Germinal center (tissue), 1 donor: ENCODE measurements around the gene SHB.
A peak's percentile ranks its signal among the peaks of the same experiment; 100 is the strongest.
"Not testable (repeated sequence)": the region's sequence is repeated elsewhere in the genome, so short reads cannot be mapped to it uniquely, and the experiment has no call there.

ENCODE experiments used
- DNase-seq: peaks from one replicate; pipeline ENCODE4 v3.0.0; 2012; ENCODE audit warnings: mixed read lengths, low spot score

SHB gene

GRCh38 chr9:38062498-38063362 lies 6.3 kb downstream of the SHB start:
- DNase-seq, result no peak

GRCh38 chr9:38062106-38062497 lies 6.9 kb downstream of the SHB start:
- DNase-seq, result no peak

GRCh38 chr9:38061326-38061977 lies 7.6 kb downstream of the SHB start:
- no peak for DNase-seq

GRCh38 chr9:38060681-38061080 lies 8.3 kb downstream of the SHB start:
- no peak for DNase-seq

GRCh38 chr9:38059233-38059936 lies 9.6 kb downstream of the SHB start:
- DNase-seq, result no peak

GRCh38 chr9:38058452-38059232 lies 10.4 kb downstream of the SHB start:
- no peak for DNase-seq

- DNase-seq, result peak; percentile 46
These were observed 11.4 kb downstream of the SHB start for GRCh38 chr9:38057416-38058195.

- no peak for DNase-seq
These were observed 14.4 kb downstream of the SHB start for GRCh38 chr9:38054653-38055052.

GRCh38 chr9:38053697-38054461 lies 15.1 kb downstream of the SHB start:
- DNase-seq, result no peak

GRCh38 chr9:38051780-38052546 lies 17.1 kb downstream of the SHB start:
- no peak for DNase-seq

GRCh38 chr9:38048316-38048969 lies 20.6 kb downstream of the SHB start:
- no peak for DNase-seq

- no peak for DNase-seq
These were observed 21.5 kb downstream of the SHB start for GRCh38 chr9:38047301-38048251.

GRCh38 chr9:38046661-38047300 lies 22.2 kb downstream of the SHB start:
- DNase-seq, result no peak

GRCh38 chr9:38045939-38046338 lies 23.1 kb downstream of the SHB start:
- DNase-seq, result not testable (repeated sequence)

GRCh38 chr9:38044706-38045105 lies 24.3 kb downstream of the SHB start:
- DNase-seq, result no peak

GRCh38 chr9:38043931-38044623 lies 24.9 kb downstream of the SHB start:
- no peak for DNase-seq
